ENCODE results near the gene TMEM132C.

The TMEM132C gene

DNA sequence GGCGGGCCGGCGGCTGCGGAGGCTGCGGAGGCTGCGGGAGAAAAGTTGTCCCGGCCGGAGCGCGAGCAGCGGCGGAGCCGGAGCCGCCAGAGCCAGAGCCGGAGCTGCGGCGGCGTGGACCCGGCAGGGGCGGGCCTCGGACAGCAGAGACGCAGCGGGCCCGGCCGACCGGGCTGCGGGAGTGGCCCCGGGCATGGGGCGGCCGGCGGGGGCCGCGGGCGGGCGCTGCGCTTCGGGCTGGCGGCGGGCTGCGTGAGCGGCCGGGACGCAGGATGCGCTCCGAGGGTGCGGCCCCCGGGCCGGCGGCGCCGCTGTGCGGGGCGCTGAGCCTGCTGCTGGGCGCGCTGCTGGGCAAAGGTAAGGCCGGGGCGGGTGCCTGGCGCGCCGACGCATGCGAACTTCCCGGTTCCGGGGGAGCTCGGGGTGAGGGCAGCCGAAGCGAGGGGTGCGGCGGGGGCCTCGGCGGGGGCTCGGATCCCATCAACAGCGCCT, at the start of gene TMEM132C:
TSS of gene TMEM132C (plus strand) at position 40 of the 492 bp plus-strand sequence. CDS start at position 273, 233 bp downstream.
- TF ChIP-seq, protein P1, sequence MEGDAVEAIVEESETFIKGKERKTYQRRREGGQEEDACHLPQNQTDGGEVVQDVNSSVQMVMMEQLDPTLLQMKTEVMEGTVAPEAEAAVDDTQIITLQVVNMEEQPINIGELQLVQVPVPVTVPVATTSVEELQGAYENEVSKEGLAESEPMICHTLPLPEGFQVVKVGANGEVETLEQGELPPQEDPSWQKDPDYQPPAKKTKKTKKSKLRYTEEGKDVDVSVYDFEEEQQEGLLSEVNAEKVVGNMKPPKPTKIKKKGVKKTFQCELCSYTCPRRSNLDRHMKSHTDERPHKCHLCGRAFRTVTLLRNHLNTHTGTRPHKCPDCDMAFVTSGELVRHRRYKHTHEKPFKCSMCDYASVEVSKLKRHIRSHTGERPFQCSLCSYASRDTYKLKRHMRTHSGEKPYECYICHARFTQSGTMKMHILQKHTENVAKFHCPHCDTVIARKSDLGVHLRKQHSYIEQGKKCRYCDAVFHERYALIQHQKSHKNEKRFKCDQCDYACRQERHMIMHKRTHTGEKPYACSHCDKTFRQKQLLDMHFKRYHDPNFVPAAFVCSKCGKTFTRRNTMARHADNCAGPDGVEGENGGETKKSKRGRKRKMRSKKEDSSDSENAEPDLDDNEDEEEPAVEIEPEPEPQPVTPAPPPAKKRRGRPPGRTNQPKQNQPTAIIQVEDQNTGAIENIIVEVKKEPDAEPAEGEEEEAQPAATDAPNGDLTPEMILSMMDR (IDR thresholded peaks at IDR 0.05; ENCODE audit: extremely low read depth, missing control alignments), result no peak
- DNase-seq (ENCODE audit: low spot score), result no peak

DNA sequence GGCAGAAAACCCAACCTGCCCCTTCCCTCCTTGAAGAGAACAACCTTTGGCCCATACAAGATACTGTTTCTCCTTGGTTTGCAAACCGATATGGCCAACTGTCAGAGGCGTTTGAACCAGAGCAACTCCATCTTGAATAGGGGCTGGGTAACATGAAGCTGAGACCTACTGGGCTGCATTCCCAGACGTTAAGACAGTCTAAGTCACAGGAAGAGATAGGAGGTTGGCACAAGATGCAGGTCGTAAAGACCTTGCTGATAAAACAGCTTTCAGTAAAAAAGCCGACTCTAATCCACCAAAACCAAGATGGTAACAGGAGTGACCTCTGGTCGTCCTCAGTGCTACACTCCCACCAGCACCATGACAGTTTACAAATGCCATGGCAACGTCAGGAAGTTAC, 42.7 kb upstream of the TMEM132C start:
- TF ChIP-seq, protein P1 (IDR thresholded peaks at IDR 0.05; ENCODE audit: extremely low read depth, missing control alignments), result no peak
- no peak for DNase-seq (ENCODE audit: low spot score)

DNA sequence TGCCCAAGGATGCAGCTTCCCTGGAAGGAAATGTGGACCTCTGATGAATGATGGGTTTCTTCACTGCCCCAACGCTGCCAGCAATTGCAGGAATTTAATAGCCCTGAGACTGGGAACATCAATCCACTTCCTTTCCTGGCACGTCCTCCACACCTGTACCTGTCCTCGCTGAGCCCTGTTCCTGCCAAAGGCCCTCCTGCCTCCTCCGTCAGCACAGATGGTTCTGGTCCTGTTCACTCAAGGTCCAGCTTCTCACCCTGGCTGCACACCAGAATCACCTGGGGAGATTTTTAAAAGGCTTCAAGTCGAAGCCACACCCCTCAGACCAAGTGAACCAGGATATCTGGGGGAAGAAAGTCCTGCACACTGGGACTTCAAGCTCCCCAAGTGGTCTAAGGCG, 38.4 kb upstream of the TMEM132C start:
- TF ChIP-seq, protein P1 (IDR thresholded peaks at IDR 0.05; ENCODE audit: extremely low read depth, missing control alignments), result no peak
- DNase-seq (ENCODE audit: low spot score), result no peak

DNA sequence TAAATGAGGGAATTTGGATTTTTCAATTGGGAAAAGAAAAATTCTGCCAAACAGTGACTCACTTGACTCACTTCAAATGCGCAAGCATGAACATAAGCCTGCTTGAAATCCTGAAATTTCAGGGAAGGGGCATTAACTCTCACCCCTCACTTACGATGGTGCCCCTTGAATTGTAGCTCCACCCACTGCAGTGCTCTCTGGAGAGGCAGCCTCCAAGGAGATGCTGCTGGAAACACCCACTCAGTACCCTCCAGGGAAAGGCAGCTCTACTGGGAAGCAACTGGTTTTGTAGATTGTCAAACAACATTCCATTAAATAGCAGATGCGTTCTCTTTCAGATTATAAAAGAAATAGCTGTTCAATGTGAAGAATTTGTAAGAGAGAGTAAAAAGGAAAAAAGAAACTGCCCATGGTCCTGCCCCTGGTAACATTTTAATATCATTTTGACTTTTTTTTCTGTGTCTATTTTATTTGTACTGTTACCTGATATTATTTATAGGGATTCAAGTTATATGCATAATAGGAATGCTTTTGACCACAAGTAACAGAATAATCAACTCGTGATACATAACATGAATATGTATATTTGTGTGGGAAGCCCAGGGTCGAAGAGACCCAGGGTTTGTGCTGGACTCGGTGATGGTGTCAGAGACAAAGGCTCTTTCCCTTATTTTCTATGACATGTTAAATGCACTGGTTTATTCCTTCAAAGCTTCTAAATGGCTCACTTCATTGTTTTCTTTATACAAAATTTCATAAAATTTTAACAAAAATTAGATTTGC, 31.1 kb upstream of the TMEM132C start:
- DNase-seq (ENCODE audit: low spot score), result no peak
- TF ChIP-seq, protein P1 (IDR thresholded peaks at IDR 0.05; ENCODE audit: extremely low read depth, missing control alignments), result no peak

DNA sequence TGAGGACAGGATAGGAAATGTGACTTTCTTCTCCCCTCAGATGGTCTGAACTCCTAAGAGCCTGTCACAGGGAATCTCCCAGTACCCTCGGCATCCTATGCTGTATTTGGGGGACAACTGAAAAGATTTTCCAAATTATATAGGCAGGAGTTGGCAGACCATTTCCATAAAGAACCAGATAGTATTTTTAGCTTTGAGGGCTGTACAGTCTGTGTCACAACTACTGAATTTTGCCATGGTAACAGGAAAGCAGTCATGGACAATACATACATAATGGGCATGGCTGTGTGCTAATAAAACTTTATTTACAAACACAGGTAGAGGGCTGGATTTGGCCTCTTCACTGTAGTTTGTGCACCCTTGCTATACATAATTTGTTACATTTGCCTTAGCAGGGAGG, 30.4 kb upstream of the TMEM132C start:
- TF ChIP-seq, protein P1 (IDR thresholded peaks at IDR 0.05; ENCODE audit: extremely low read depth, missing control alignments), result no peak
- no peak for DNase-seq (ENCODE audit: low spot score)

DNA sequence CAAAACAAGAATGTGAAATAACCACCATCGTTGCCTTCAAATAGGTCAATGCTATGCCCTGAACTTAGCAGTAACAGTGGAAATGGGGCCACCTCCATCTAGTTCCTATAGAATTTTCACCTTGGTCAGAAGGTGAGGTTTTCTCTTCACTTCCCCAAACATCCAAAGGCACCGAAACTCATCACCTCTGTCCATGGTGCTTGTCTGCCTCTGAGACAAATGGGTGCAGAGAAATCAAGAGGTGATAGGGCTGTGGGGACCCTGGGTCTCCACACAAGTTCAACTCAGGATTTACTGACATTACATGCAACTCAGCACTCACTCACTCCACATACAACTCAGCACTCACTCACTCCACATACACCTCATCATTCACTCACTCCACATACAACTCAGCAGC, 26.2 kb upstream of the TMEM132C start:
- TF ChIP-seq, protein P1 (IDR thresholded peaks at IDR 0.05; ENCODE audit: extremely low read depth, missing control alignments), result no peak

DNA sequence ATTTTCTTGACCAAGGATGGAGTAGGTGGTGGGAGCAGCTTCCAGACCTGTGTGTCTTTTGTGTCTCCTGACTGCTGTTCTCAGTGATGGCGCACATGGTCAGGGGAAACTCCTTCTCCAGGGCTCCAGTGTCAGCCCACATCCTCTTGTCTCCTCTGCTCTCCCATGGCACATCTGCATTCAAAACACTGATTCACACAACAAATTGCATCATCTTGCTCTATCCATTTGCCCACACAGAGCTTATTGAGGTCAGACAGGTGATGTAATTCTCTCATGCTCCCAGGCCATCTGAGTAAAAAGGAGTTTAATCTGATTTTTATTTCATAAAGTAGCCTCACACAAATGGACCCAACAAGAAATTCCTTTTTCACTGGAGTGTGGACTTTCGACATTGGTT, 21.8 kb upstream of the TMEM132C start:
- no peak for DNase-seq (ENCODE audit: low spot score)
- TF ChIP-seq, protein P1 (IDR thresholded peaks at IDR 0.05; ENCODE audit: extremely low read depth, missing control alignments), result no peak

More for the DNA sequence above, 26.2 kb upstream of the TMEM132C start:
- no peak for DNase-seq (ENCODE audit: low spot score)

All from GM20000 (cell line).